ENCODE data around the gene COL11A1.
"Not testable (repeated sequence)": the region's sequence is repeated elsewhere in the genome, so short reads cannot be mapped to it uniquely, and the experiment has no call there.

COL11A1 gene

GRCh38 chr1:102967786-102968185 lies 140.5 kb downstream of the COL11A1 start:
- H3K36me3 ChIP-seq (ENCODE audit: control insufficient read depth, insufficient read depth, low read length), result no peaks in the 10 kb centered on the region
- H3K9ac ChIP-seq (ENCODE audit: low read depth, low read length), result no peak overlapping the region

GRCh38 chr1:102961549-102961948 lies 146.8 kb downstream of the COL11A1 start:
- Histone ChIP-seq H3K4me1 (ENCODE audit: control insufficient read depth, insufficient read depth, low read length) (no peaks in the 10 kb centered on the region), H3K4me3 (ENCODE audit: low read depth, low read length) (no peak overlapping the region), H3K9ac (ENCODE audit: low read depth, low read length) (no peak overlapping the region), H3K27me3 (ENCODE audit: control insufficient read depth, insufficient read depth, low read length) (no peaks in the 10 kb centered on the region), H3K9me3 (ENCODE audit: control insufficient read depth, insufficient read depth, low read length) (no peaks in the 10 kb centered on the region), H3K36me3 (ENCODE audit: control insufficient read depth, insufficient read depth, low read length) (no peaks in the 10 kb centered on the region)

More at GRCh38 chr1:102967786-102968185, 140.5 kb downstream of the COL11A1 start:
- Histone ChIP-seq H3K4me1 (ENCODE audit: control insufficient read depth, insufficient read depth, low read length) (no peaks in the 10 kb centered on the region), H3K9me3 (ENCODE audit: control insufficient read depth, insufficient read depth, low read length) (no peaks in the 10 kb centered on the region), H3K4me3 (ENCODE audit: low read depth, low read length) (no peak overlapping the region), H3K27me3 (ENCODE audit: control insufficient read depth, insufficient read depth, low read length) (no peaks in the 10 kb centered on the region)

DNA sequence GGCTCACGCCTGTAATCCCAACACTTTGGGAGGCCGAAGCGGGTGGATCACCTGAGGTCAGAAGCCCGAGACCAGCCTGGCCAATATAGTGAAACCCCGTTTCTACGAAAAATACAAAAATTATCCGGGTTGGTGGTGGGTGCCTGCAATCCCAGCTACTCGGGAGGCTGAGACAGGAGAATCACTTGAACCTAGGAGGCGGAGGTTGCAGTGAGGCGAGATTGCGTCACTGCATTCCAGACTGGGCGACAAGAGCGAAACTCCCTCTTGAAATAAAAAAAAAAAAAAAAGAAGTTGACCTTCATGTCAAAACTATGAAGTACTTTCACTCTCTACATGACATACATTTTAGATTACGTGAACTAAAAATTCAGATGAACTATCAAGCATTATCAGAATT lies 153.7 kb downstream of the COL11A1 start:
- no peaks in the 10 kb centered on the region for H3K36me3 ChIP-seq (ENCODE audit: control insufficient read depth, insufficient read depth, low read length)
- no peak overlapping the region for H3K4me3 ChIP-seq (ENCODE audit: low read depth, low read length)
- no peaks in the 10 kb centered on the region for H3K27me3 ChIP-seq (ENCODE audit: control insufficient read depth, insufficient read depth, low read length)
- H3K9ac ChIP-seq (ENCODE audit: low read depth, low read length), result no peak overlapping the region
- H3K9me3 ChIP-seq (ENCODE audit: control insufficient read depth, insufficient read depth, low read length), result no peaks in the 10 kb centered on the region
- no peaks in the 10 kb centered on the region for H3K4me1 ChIP-seq (ENCODE audit: control insufficient read depth, insufficient read depth, low read length)

DNA sequence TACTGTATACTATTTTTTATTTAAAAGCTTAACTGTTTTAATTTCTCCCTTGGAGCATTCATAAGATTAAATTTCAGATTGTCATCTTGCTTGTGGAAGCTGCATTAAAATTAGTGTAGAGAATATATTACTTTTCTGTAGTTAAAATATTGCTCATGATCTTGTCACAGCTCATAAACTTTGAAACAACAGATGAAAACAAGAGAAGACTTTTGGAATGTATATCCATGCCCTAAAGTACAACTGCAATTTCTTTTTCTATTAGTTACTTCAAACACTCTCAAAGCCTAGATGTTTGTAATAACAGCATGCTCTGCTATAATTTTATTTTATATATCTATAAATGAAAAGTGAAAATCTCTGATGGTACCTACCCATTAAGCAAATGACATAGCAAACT lies 155.9 kb downstream of the COL11A1 start:
- Histone ChIP-seq H3K27me3 (ENCODE audit: control insufficient read depth, insufficient read depth, low read length) (no peaks in the 10 kb centered on the region), H3K4me3 (ENCODE audit: low read depth, low read length) (no peak overlapping the region), H3K36me3 (ENCODE audit: control insufficient read depth, insufficient read depth, low read length) (no peaks in the 10 kb centered on the region), H3K4me1 (ENCODE audit: control insufficient read depth, insufficient read depth, low read length) (no peaks in the 10 kb centered on the region), H3K9me3 (ENCODE audit: control insufficient read depth, insufficient read depth, low read length) (no peaks in the 10 kb centered on the region), H3K9ac (ENCODE audit: low read depth, low read length) (no peak overlapping the region)

DNA sequence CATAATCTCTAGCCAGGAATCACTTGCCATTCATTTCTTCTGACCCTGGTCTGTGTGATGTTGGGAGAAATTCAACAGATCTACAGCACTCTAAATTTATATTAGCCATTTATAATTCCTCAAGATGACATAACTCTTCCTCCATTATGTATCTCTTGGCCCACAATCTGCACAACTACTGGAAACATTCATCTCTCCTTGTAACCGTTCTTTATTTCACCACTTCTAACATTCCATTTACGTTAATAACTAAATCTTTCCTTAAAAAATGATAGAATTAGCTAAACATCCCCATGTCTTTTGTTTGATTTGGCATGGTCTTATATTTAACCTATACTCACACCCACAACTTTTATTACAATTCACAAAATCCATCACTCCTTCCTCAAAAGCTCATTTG lies 166.0 kb downstream of the COL11A1 start:
- H3K9me3 ChIP-seq (ENCODE audit: control insufficient read depth, insufficient read depth, low read length), result no peaks in the 10 kb centered on the region

DNA sequence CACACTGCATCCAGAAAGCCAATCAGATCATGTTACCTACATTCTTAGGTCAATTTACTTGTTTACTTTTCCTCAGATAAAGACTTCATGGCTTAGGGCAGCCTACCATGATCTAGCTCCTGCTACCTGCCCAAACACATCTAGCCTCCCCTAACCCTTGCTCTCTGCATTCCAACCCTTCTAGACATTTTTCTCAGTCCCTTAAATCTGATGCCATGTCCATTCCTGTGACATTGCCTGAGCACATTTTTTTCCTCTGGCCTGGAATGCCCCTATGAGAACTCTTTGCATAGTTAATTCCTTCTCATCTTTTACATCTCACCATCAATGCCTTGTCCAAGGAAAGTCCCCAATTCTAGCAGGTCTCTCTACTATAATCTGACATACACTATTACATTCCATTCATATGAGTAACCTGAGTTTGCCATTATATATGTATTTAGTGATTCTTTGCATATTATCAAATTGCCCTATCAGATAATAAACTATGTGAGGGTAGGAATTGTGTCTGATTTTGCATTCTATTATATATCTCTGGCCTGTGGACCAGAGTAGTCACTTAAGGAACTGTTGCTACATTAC lies 166.9 kb downstream of the COL11A1 start:
- no peaks in the 10 kb centered on the region for H3K9me3 ChIP-seq (ENCODE audit: control insufficient read depth, insufficient read depth, low read length)
- no peaks in the 10 kb centered on the region for H3K36me3 ChIP-seq (ENCODE audit: control insufficient read depth, insufficient read depth, low read length)
- peaks cover 2% of the 10 kb centered on the region for H3K4me1 ChIP-seq (ENCODE audit: control insufficient read depth, insufficient read depth, low read length)
- no peak overlapping the region for H3K4me3 ChIP-seq (ENCODE audit: low read depth, low read length)
- H3K9ac ChIP-seq (ENCODE audit: low read depth, low read length), result no peak overlapping the region
- H3K27me3 ChIP-seq (ENCODE audit: control insufficient read depth, insufficient read depth, low read length), result no peaks in the 10 kb centered on the region

More for the DNA sequence above, 166.0 kb downstream of the COL11A1 start:
- no peaks in the 10 kb centered on the region for H3K27me3 ChIP-seq (ENCODE audit: control insufficient read depth, insufficient read depth, low read length)
- peaks cover 1% of the 10 kb centered on the region for H3K4me1 ChIP-seq (ENCODE audit: control insufficient read depth, insufficient read depth, low read length)
- no peaks in the 10 kb centered on the region for H3K36me3 ChIP-seq (ENCODE audit: control insufficient read depth, insufficient read depth, low read length)
- no peak overlapping the region for H3K9ac ChIP-seq (ENCODE audit: low read depth, low read length)
- H3K4me3 ChIP-seq (ENCODE audit: low read depth, low read length), result no peak overlapping the region

- H3K36me3 ChIP-seq (ENCODE audit: control insufficient read depth, insufficient read depth, low read length), result no peaks in the 10 kb centered on the region
- no peak overlapping the region for H3K9ac ChIP-seq (ENCODE audit: low read depth, low read length)
- H3K27me3 ChIP-seq (ENCODE audit: control insufficient read depth, insufficient read depth, low read length), result no peaks in the 10 kb centered on the region
- peaks cover 2% of the 10 kb centered on the region for H3K4me1 ChIP-seq (ENCODE audit: control insufficient read depth, insufficient read depth, low read length)
- H3K9me3 ChIP-seq (ENCODE audit: control insufficient read depth, insufficient read depth, low read length), result no peaks in the 10 kb centered on the region
- H3K4me3 ChIP-seq (ENCODE audit: low read depth, low read length), result no peak overlapping the region
Measured at GRCh38 chr1:102937401-102937800, 170.9 kb downstream of the COL11A1 start.

DNA sequence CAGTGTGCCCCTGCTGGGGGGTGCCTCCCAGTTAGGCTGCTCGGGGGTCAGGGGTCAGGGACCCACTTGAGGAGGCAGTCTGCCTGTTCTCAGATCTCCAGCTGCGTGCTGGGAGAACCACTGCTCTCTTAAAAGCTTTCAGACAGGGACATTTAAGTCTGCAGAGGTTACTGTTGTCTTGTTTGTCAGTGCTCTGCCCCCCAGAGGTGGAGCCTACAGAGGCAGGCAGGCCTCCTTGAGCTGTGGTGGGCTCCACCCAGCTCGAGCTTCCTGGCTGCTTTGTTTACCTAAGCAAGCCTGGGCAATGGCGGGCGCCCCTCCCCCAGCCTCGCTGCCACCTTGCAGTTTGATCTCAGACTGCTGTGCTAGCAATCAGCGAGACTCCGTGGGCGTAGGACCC lies 175.0 kb downstream of the COL11A1 start:
- H3K4me3 ChIP-seq (ENCODE audit: low read depth, low read length); H3K9ac ChIP-seq (ENCODE audit: low read depth, low read length); H3K9me3 ChIP-seq (ENCODE audit: control insufficient read depth, insufficient read depth, low read length); H3K36me3 ChIP-seq (ENCODE audit: control insufficient read depth, insufficient read depth, low read length); H3K27me3 ChIP-seq (ENCODE audit: control insufficient read depth, insufficient read depth, low read length); H3K4me1 ChIP-seq (ENCODE audit: control insufficient read depth, insufficient read depth, low read length): not testable (repeated sequence)

DNA sequence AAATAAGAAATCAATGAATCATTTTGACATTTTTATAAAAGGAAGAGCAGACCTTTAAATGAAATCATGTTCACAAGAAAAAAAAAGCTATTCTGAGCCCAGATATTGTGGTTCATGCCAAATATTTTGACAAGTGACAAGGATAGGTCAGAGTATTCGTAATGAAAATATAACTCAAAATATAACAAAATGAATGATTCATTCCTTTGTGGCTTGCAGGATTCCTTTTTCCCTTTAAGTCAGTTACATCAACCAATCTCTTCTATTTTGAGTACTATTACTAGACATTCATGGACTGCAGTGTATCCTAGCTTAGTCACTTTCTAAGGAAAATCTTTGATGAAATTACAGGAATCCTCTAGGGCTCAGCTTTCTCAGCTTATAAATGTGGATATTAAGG lies 188.7 kb downstream of the COL11A1 start:
- Histone ChIP-seq H3K27me3 (ENCODE audit: control insufficient read depth, insufficient read depth, low read length) (no peaks in the 10 kb centered on the region), H3K9me3 (ENCODE audit: control insufficient read depth, insufficient read depth, low read length) (no peaks in the 10 kb centered on the region), H3K9ac (ENCODE audit: low read depth, low read length) (no peak overlapping the region), H3K36me3 (ENCODE audit: control insufficient read depth, insufficient read depth, low read length) (no peaks in the 10 kb centered on the region), H3K4me3 (ENCODE audit: low read depth, low read length) (no peak overlapping the region), H3K4me1 (ENCODE audit: control insufficient read depth, insufficient read depth, low read length) (no peaks in the 10 kb centered on the region)

DNA sequence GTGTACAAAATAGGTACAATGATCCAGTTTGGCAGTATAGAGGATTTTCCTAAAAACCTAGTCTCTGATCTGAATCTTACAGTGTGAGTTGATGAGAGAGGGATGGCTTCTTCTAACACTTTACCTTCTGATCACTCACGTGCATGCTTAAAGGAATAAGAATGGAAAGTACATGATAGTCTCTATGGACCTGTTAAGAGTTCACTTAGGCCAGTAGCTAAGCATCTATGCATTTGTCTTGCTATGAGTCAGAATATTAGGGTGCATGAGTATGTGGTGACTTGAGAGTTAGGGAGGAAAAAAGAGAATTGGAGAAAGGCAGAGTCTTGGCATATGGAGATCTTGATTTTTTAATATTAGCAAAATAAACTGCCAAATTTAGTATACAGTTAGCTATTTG lies 206.3 kb downstream of the COL11A1 start:
- H3K9ac ChIP-seq (ENCODE audit: low read depth, low read length), result no peak overlapping the region

DNA sequence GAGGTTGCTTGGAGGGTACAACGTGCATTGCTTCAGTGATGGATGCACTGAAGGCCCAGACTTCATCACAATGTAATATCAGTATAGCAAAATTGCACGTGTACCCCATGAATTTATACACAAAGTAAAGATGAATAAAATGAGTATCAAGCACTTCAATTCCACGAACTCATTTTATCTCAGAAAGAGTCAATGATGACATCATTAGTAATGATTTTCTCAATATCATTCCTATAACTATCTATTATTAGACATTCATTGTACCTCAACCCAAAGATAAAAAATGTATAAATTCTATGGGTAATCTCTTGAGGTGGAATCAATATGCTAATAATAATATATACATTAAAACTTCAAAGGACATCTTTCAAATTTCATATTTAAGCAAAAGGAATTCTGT lies 208.4 kb downstream of the COL11A1 start:
- no peak overlapping the region for H3K4me3 ChIP-seq (ENCODE audit: low read depth, low read length)
- H3K4me1 ChIP-seq (ENCODE audit: control insufficient read depth, insufficient read depth, low read length), result no peaks in the 10 kb centered on the region
- H3K9me3 ChIP-seq (ENCODE audit: control insufficient read depth, insufficient read depth, low read length), result no peaks in the 10 kb centered on the region
- H3K27me3 ChIP-seq (ENCODE audit: control insufficient read depth, insufficient read depth, low read length), result no peaks in the 10 kb centered on the region
- H3K36me3 ChIP-seq (ENCODE audit: control insufficient read depth, insufficient read depth, low read length), result no peaks in the 10 kb centered on the region
- H3K9ac ChIP-seq (ENCODE audit: low read depth, low read length), result no peak overlapping the region

More for the DNA sequence above, 206.3 kb downstream of the COL11A1 start:
- H3K4me1 ChIP-seq (ENCODE audit: control insufficient read depth, insufficient read depth, low read length), result no peaks in the 10 kb centered on the region
- no peaks in the 10 kb centered on the region for H3K36me3 ChIP-seq (ENCODE audit: control insufficient read depth, insufficient read depth, low read length)
- H3K27me3 ChIP-seq (ENCODE audit: control insufficient read depth, insufficient read depth, low read length), result no peaks in the 10 kb centered on the region
- no peaks in the 10 kb centered on the region for H3K9me3 ChIP-seq (ENCODE audit: control insufficient read depth, insufficient read depth, low read length)
- H3K4me3 ChIP-seq (ENCODE audit: low read depth, low read length), result no peak overlapping the region

- H3K4me3 ChIP-seq (ENCODE audit: low read depth, low read length), result no peak overlapping the region
- H3K9ac ChIP-seq (ENCODE audit: low read depth, low read length), result no peak overlapping the region
- no peaks in the 10 kb centered on the region for H3K36me3 ChIP-seq (ENCODE audit: control insufficient read depth, insufficient read depth, low read length)
- H3K27me3 ChIP-seq (ENCODE audit: control insufficient read depth, insufficient read depth, low read length), result no peaks in the 10 kb centered on the region
- no peaks in the 10 kb centered on the region for H3K9me3 ChIP-seq (ENCODE audit: control insufficient read depth, insufficient read depth, low read length)
- no peaks in the 10 kb centered on the region for H3K4me1 ChIP-seq (ENCODE audit: control insufficient read depth, insufficient read depth, low read length)
Measured at GRCh38 chr1:102897557-102897956, 210.8 kb downstream of the COL11A1 start.
